SK-N-DZ (cell line): ENCODE results near the gene NFYC.
"Not testable (repeated sequence)": the region's sequence is repeated elsewhere in the genome, so short reads cannot be mapped to it uniquely, and the experiment has no call there.

ENCODE experiments used
- DNase-seq: peaks from one replicate; pipeline ENCODE4 v3.0.0-alpha.2; 2015; ENCODE audit warnings: low spot score

Gene NFYC

DNA sequence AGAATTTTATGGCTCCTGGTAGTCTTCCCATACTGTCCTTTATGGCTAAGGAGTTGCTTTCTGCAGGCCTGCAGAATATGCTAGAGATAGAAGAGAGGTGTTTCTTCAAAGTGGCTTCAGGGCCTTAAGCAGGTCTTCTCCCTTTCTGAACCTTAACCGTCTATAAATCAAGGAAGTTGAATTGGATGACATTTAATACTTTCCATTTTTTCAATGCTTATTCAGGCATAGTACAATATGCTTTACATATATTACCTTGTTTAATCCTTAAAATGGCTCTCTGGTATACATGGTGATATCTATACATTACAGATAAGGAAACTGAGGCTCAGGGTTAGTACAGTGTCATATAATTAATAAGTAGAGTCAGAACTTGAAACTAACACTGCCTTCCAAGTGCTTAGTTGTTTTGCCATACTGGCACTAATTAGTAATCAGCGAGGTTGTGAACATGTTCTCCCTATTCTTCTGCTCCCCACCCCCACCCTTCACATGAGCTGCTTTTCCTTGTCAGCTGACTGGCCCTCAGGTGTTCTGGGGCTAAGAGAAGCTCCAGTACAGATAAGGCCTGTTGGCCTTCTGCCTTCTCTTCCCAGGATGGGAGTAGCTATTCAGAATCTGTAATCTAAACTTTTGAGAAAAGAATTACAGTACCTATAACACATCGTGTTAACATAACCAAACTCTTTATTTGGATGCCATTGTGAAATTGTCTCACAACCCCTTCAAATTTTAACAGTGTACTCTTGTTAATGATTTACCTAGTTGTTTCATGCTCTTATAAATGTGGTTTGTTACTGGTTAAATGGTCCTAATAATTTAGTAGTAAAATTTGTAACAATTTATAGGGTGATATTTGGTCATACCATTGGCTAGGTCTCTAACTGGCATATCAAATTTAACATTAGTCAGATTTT is 13.6 kb downstream of the NFYC start:
- no peak for DNase-seq

DNA sequence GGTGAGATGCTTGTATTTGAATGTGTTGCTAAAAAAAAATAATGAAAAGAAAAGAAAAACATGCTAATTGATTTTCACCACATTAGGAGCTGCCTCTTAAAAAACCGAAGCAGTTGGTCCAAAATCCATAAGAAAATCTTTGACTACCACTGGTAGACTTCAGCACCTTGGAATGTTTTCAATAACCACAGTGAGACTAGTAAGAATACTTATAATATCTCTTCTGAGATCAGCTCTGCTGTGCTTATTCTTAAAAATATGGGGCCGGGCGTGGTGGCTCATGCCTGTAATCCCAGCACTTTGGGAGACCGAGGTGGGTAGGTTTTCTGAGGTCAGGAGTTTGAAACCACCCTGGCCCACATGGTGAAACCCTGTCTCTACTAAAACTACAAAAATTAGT is 15.1 kb downstream of the NFYC start:
- DNase-seq = no peak

DNA sequence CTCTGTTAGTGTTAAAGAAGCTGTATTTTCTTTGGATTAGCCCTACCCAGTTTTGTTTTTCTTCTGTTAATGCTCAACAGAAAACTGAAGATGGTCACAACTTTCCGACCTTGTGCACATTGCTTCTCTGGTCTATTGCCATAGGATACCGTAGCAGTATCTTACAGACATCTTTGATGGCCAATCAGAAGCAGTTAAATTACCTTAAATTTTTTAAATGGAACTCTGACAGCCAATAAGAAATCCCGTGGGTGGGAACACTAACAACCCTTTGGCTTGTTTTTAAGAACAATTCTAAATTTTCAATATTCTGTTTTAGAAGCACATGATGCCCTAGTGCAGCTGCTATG is 17.2 kb downstream of the NFYC start:
- peak; percentile 88 for DNase-seq

DNA sequence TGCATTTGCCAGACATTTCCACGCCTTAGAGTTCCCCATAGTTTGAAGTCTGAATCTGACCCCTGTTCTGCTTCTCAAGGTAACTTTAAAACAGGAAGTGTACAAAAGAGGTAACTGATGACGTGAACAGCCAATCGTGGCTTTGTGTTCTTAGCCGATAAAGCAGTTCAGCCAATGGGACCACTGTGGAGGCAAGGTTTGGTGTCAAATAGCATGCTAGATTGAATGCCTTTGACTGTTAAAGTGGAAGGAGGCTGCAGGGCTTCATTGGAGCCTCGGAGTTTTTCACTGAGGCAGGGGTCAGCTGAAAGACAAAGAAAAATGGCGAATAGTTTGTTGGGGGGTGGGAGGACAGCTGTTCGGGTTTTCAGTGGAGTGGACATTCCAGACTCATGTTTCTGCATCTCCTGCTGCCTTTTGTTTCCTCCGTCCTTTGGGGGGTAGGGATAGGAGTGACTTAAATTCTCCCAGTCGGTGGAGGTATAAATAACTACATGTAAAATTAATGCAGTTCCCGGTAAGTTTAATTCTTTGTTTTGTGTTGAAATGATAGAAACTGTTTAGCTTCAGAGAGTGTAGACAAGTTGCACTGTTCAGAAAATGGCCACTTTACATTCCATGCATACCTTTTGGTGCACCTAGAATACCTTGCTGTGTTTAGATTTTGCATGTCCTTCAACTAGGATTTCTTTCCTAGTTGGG is 17.7 kb downstream of the NFYC start:
- peak; percentile 95 for DNase-seq

DNA sequence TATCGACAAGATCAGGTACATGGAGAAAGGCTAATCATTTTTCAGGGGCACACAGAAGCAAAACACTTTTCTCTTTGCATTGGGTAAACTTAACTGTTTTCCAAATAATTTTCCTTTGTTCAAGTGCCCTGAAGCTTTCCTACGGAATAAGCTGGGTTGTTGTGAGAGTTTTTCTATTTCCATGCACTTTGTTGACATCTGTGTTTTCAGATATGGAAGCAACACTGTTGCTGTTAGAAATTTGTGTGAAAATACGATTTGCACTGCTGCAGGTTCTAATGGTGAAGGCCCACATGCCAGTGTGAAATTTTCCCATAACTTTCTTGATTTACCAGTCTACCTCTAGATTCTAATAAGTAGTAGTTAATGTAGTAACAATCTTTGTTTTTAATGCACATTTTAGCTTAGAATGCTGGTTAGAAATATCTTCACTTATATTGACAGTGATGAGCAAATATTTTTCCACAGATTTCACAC is 18.3 kb downstream of the NFYC start:
- no peak for DNase-seq

DNA sequence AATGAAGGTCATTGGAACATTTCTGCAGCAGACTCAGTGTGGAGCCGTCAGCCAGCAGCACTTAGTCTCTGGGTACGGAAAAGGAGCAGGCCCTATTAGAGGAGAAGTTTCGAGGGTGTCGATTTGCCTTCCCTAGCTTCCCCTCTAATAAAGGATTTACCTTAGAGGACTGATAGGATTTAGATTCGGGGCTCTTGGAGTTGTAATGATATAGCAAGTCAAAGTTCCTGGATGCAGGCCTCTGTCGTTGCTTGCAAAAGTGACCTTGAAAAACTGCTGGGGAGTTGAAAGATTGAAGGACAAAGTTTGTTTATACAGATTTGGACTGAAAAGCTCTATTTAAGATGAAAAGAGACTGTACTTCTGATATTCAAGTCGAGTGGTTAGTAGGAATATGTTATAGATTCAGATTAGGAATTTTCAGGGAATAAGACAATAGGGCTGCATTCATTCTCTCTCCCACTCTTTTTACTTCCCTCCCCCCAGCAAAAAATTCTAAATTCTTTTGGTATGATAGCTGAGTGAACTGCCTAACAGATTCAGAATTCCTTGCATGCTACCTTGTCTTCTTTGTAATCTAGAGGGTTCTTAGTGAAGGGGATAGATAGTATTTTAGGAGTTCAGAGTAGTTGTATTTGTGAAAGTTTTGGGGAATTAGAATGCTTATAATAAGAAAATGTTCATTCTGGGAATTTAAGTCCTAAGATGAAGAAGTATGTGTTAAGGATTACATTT is 19.2 kb downstream of the NFYC start:
- DNase-seq = no peak

DNA sequence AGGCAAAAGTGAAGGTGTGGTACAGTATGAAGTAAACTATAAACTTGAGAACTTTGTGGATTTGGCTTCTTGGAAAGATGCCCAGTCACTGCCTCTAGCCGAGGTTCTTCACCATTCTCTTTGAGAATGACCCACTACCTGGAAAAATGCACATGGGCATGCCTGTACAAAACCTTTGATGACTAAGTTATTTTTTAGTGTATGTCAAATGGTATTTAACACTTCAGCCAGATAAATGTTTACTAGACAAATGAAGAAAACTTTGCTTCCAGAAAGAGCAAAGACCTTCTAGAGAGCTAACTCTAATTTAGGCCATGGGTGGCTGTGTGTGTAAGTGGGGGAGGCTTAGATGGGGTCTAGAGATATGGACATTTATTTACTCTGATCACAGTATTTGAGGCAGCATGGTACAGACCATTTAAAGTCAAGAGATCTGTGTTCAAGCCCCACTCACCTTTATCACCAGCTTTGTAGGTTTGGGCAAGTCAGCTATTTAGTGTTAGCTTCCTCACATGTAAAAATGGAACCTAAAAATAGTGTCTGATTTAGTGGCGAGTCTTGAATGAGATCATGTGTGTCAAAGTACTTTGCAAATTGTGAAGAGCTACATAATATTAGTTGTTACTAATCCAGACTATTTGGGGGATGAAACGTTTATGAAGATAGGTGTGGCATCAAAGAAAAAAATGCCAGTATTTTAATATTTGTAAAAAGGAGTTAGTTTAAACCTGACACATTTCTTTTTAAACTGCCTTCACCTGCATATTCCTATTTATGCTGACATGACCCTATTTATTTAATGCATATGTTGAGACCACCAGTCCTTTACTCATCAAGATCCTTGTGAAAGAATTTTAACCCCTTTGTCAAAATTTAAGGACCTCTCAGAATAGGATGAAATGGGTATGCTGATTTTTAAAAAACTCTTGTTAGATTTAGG is 20.2 kb downstream of the NFYC start:
- no peak for DNase-seq

DNA sequence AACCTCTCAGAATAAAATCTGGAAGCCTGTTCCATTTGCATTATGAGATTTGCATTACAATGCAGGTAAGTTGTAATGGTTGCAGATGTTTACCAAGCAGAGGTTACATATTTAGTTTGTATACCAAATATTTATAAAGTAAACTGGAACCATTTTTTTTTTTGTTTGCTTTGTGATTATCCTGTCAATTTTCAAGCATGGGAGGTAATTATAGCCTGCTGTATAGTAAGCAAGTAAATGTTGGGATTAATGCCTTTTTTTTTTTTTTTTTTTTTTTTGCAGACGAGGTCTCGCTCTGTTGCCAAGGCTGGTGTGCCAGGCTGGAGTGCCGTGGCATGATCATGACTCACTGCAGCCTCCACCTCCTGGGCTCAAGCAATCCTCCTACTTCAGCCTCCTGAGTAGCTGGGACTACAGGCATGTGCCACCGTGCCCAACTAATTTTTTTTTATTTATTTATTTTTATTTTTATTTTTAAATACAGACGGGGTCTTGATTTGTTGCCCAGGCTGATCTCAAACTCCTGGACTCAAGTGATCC is 21.0 kb downstream of the NFYC start:
- DNase-seq = no peak

DNA sequence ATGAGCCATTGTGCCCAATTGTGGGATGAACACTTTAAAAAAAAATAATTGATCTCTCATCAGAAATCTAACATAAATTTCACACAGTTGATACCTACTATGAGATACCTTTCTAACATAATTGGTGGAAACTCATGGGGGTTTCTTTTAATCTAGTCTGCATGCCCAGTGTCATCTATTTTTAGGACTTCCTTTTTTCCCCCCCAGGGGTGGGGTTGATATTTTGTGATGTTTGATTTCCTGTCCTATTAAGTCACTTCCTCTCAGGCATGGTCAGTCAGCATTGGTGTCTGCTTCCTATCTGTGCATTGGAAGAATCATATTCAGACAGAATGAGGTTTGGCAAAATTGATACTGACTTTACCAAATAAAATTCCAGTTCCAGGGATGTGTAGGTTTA is 21.5 kb downstream of the NFYC start:
- no peak for DNase-seq

DNA sequence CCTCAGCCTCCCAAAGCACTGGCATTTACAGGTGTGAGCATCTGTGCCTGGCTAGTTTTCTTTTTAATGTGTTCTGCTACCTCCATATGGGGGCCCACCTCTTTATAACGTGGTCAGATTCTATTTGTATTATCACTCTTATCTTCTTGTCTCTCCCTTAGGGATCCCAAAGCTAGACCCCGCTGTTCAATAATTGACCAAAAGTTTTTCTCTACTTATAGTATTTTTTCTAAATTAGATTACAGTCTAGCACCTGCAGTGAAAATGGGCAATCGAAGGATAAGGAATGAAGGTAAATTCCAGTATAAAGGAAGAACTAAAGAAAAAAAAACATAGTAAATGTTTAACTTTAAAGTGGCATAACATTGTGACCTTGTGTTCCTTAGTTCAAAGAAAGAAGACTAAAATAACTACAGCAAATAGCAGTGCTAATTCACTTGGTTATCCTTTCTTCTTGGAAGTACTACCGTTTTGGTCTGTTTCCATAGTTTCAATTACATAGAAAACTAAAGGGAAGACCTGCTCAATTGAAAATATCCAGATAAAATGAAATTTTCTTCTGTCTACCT is 24.1 kb downstream of the NFYC start:
- no peak for DNase-seq

DNA sequence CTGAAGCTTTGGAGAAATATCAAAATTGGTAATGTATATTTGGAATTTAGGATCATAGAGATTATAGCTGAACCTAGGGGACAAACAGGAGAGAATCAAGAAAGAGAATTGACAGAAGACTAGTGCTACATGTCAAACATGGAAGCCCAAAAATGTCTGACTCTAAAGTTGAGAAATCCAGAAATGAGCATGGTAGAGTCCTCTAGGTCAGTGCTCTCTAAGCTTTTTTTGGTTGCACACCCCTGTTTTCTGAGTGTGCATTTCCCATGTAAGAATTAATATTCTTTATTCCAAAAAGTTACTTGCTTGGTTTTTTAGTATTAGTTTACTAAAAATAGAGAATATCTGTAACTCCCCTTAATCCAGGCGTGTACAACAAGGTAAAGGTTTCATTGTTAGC is 25.6 kb downstream of the NFYC start:
- no peak for DNase-seq

DNA sequence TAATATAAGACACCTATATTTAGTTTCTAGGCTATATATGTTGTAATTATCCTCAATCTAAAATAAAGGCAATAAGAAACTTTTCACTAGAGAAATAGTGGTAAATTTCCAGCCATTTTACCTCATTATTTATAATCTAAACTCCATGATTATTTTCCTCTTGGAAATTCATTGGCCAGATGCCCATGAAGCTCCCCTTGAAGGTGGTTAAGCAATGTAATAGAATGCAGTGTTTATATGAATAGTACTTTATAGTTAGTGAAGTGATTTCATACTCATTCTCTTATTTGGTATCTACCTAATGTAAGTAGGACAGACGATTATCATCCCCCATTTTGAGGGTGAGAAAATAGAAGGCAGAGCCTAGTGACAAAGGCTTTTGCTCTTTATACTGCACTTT is 26.5 kb downstream of the NFYC start:
- no peak for DNase-seq

DNA sequence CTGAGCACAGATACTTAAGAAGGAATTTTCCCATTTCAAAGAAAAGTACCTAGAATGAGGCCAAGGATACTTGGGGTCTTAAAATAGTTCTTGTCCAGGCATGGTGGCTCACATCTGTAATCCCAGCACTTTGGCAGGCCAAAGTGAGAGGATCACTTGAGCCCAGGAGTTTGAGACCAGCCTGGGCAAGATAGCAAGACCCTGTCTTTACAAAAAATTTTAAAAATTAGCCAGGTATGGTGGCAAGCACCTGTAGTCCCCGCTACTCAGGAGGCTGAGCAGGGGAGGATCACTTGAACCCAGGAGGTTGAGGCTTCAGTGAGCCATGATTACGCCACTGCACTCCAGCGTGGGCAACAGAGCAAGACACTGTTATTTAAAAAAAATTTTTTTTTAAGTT is 29.0 kb downstream of the NFYC start:
- no peak for DNase-seq

DNA sequence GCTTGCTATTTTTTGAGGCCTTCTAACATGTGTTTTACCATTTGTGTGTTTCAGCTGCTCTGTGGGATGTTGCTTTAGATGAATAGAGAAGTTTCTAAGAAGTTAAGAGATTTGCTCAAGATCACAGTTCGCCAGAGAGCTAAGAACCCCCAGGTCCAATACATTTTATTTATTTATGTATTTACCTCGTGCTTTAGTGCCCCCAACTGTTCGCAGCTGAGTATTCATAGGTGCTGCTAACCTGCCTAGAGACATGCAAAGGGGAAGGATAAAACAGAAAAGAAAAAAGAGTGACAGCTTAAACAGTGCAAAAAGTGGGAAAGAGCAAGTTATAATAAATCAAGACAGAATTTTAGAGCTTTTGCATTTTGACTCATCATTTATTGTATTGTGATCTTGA is 31.1 kb downstream of the NFYC start:
- no peak for DNase-seq

DNA sequence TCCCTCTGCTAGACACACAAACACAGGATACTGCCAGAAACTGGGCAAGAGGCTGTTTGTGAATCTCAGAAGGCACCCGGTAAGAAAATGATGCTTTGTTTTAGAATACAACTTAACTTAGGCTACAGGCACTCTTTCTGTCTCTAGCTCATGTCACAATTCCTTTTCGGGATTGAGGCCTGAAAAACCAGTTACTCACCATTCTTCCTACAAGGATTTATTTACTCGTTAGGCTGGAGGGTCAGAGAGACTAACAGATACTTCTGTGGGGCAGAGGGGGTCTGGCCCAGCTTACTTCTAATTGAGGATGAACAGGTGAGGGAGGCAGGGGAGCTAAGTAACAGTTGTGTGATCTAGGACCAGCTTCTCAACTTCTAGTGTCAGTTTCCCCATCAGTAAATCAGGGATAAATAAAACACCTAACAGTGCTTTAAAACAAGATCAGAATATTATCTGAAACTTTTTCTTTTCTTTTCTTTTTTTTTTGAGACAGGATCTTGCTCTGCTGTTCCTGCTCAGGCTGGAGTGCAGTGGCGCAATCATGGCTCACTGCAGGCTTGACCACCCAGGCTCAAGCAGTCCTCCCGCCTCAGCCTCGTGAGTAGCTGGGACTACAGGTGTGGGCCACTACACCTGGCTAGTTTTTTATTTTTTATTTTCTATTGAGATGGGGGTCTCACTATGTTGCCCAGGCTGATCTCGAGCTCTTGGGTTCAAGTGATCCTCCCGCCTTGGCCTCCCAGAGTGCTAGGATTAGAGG is 31.9 kb downstream of the NFYC start:
- DNase-seq = no peak

DNA sequence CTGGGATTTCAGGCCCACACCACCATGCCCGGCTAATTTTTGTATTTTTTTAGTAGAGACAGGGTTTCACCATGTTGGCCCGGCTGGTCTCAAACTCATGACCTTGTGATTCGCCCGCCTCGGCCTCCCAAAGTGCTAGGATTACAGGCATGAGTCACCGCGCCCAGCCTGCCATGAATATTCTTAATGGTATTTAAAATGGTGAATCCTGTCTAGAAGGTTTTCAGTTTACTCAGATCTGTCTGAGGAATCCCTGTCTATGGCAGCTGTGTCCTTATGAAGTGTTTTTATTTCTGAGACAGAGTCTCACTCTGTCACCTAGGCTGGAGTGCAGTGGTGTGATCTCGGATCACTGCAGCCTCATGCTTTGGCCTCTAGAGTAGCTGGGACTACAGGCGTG is 36.2 kb downstream of the NFYC start:
- DNase-seq = not testable (repeated sequence)

DNA sequence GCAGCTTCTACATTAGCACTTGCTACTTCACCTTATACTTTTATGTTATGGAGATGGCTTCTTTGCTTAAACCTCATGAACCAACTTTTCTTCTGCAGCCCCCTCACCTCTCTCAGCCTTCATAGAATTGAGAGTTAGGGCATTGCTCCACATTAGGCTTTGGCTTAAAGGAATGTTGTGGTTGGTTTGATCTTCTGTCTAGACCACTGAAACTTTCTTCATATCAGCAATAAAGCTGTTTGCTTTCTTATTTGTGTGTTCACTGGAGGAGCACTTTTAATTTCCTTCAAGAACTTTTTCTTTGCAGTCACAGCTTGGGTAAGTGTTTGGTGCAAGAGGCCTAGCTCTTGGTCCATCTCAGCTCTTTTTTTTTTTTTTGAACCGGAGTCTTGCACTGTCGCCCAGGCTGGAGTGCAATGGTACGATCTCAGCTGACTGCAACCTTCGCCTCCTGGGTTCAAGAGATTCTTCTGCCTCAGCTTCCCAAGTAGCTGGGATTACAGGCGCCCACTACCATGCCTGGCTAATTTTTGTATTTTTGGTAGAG is 37.9 kb downstream of the NFYC start:
- DNase-seq = not testable (repeated sequence)

DNA sequence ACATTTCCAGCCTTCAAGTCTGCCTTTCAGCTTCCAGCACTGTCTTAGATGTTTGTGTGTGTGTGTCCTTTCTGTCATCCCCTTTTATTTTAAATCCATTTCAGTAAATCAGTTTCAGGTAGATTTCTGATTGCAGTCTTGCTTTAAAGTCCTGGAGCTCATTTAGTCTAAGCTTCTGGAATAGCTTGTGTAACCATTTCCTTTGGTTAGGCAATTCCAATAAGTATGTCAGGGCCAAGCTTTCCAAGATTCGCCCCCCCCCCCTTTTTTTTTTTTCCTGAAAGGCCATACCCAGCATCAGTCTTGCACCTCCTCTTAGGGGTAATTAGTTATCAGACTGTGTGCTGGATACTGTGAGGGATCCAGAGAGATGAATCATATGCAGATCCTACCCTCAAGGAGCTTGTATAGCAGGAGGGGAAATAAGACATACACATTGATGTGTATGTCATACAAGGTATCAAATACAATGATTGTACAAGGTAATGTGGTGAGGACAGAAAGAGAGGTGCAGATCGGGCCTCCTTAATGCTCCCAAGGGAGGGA is 41.3 kb downstream of the NFYC start:
- no peak for DNase-seq
